Epidermal melanocyte (primary cell): Measurements from ENCODE around the gene TBCB.
"Not testable (repeated sequence)": the region's sequence is repeated elsewhere in the genome, so short reads cannot be mapped to it uniquely, and the experiment has no call there.

ENCODE experiments used
- DNase-seq: peaks from one replicate; pipeline ENCODE4 v3.0.0; 2011; ENCODE audit warnings: low spot score; ENCODE audit not compliant: insufficient read length

TBCB gene

GRCh38 chr19:36101550-36102327 is 13.5 kb upstream of the TBCB start:
- no peak for DNase-seq

GRCh38 chr19:36103040-36103626 is 12.1 kb upstream of the TBCB start:
- no peak for DNase-seq

DNA sequence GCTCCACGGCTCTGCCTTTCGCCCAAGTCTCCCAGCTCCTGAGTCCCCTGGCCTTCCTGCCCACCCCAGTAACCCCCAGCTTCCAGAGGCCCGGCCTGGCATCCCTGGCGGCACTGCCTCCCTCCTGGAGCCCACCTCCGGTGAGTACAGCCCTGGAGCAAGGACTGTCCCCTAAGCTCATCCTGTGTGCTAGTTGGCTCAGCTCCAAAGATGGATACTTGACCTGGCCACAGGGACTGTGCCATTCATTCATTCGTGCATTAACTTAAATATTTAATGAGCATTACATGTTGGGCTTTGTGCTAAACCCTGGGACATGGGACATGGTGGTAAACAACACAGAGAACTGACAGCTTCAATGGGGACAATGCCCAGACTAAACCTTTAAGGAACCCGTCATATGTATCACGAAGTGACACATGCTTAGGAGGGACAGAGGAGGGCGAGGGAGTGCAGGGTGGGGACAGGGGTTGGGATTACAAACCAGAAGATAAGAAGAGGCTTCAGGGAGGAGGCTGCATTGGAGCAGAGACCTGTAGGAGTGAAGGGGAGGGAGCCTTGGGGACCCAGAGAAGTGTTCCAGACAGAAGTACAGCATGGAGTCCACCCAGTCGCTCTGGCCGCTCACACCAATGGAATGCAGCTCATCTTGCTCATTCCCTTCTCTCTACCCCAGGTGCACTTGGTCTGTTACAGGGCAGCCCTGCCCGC is 11.3 kb upstream of the TBCB start:
- DNase-seq = no peak

GRCh38 chr19:36106441-36106840 is 8.8 kb upstream of the TBCB start:
- no peak for DNase-seq

DNA sequence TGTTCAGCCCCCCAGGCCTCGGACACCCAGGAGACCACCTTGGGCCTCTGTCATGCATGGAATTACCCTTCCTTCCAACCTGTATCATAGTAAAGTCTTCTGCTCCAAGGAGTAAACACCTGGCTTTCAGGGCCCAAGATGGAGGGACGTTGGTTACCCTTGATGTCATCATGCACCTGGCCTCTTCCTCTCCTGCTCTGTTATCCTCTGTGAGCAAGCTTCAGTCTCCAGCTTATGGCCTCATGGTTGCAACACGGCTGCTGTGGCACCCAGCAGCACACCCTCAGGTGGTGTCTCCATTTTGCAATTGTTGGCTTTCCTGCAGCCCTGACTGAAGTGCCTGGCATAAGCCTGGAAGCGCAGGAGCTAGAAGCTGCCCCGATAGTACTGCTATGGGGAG is 8.3 kb upstream of the TBCB start:
- DNase-seq = no peak

DNA sequence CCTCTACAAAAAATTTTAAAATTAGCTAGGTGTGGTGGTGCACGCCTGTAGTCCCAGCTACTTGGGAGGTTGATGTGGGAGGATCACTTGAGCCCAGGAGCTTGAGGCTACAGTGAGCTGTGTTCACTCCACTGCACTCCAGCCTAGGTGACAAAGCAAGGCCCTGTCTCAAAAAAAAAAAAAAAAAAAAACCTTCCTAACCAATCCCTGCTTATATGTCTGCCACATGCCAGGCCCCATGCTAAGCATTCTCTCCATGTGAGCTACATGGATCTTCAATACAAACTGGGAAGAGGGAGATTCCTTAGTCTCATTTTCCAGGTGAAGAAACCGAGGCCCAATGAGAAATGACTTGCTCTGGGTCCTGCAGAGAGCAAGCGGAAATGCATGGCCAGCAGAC is 6.6 kb upstream of the TBCB start:
- DNase-seq = no peak

GRCh38 chr19:36110487-36111199 is 4.6 kb upstream of the TBCB start, which contains the start of gene OVOL3:
OVOL3 (plus strand) TSS chr19:36111143; CDS start chr19:36111203, 60 bp downstream.
- DNase-seq = no peak

DNA sequence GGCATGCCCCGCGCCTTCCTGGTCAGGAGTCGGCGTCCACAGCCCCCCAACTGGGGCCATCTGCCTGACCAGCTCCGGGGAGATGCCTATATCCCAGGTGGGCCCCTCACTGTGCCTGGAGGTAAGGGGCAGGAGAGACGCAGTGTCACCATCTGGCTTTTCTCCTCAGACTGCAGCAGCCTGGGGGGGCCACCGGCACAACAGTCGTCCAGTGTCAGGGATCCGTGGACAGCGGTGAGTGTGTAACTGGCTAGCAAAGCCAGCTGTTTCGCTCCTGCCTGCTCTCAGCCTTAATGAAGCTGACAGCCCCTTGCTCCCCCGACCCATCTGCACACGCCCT is 4.1 kb upstream of the TBCB start:
- no peak for DNase-seq

- DNase-seq = no peak
These were observed 2.6 kb upstream of the TBCB start for GRCh38 chr19:36112678-36113077.

- DNase-seq = no peak
These were observed 1.8 kb upstream of the TBCB start for GRCh38 chr19:36113425-36113824.

GRCh38 chr19:36113894-36114720 is 1.2 kb upstream of the TBCB start:
- DNase-seq = no peak

DNA sequence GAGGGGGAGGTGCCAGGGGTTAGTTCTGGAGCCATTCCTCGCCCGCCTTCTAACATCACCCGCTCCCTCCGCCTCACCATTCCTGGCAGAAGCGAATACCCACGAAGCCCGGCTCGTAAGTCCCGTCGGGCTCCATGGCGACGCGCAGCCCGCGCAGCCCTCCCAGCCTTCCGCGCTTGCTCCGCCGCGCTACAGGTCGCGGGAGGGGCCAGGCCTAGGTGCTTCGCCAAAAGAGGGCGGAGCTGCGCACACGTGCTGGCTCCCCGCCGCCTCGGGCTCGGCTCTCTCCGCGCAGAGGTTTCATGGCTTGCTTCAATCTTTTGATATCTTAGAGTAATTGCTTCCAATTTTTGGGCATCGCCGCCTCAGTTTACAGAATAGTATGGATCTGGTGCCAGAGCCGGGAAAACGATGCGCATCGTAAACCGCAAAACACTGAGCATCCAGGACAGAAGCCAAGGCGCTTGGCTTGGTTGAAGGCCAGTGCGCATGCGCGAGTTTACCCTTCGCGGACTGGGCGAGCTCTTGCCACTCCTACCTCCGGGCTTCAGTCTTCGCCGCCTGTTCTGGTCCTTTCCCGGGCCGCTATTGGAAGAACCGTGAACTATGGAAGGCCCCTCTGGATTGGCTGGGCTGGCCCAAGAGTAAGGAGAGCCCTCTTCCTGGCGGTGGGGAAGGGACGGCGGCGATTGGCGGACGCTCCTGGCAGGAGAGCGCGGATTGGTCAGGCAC is 381 bp upstream of the TBCB start, which contains the start of gene POLR2I:
Gene POLR2I, minus strand, starts transcription at position 155 of the 732 bp plus-strand sequence. Its CDS starts 19 bp downstream, at position 136.
- peak; percentile 97 for DNase-seq

GRCh38 chr19:36116344-36116637 is 1.0 kb downstream of the TBCB start:
- DNase-seq = no peak

GRCh38 chr19:36120092-36120983 is 5.1 kb downstream of the TBCB start:
- DNase-seq = no peak

- no peak for DNase-seq
These were observed 5.7 kb downstream of the TBCB start for GRCh38 chr19:36120984-36121358.

DNA sequence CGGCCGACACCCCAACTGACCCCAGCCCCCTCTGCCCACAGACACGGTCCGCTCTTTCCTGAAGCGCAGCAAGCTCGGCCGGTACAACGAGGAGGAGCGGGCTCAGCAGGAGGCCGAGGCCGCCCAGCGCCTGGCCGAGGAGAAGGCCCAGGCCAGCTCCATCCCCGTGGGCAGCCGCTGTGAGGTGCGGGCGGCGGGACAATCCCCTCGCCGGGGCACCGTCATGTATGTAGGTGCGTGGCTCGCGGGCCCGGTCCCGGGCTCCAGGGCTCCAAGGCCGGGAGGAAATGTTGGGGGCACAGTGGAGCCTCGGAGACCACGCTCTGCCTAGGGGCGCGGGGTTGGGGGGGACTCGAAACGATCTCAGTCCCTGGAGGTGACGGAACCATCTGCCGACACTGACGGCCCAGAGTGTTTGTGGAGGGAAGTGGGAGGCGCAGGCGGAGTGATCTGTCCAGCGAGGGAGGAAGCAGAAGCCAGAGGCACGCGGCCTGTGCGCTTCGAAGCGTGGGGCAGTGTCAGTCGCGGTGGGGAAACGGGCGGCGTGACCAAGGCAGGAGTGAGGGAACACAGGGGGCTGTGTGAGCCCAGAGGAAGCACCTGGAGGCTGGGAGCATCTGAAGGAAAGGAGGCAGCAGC is 6.3 kb downstream of the TBCB start:
- DNase-seq = no peak

DNA sequence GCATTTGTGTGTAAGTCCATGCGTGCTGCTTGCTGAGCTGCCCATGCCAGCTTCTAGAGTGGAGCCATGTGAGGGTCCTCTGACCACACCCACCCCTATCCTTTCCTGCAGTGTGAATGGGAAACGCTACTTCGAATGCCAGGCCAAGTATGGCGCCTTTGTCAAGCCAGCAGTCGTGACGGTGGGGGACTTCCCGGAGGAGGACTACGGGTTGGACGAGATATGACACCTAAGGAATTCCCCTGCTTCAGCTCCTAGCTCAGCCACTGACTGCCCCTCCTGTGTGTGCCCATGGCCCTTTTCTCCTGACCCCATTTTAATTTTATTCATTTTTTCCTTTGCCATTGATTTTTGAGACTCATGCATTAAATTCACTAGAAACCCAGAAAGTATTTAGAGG is 10.3 kb downstream of the TBCB start:
- DNase-seq = no peak

- no peak for DNase-seq
These were observed 13.1 kb downstream of the TBCB start for GRCh38 chr19:36128392-36128736.

GRCh38 chr19:36131221-36131620 is 16.0 kb downstream of the TBCB start:
- DNase-seq = not testable (repeated sequence)
